ENCODE results near the gene ITPRIPL1.
A peak's percentile ranks its signal among the peaks of the same experiment; 100 is the strongest.
"Not testable (repeated sequence)": the region's sequence is repeated elsewhere in the genome, so short reads cannot be mapped to it uniquely, and the experiment has no call there.

Gene ITPRIPL1

GRCh38 chr2:96325041-96325883, at the start of gene ITPRIPL1:
ITPRIPL1 (plus strand) TSS chr2:96325317; CDS start chr2:96325840, 523 bp downstream.
- peak; percentile 62 for DNase-seq

GRCh38 chr2:96276787-96277499, 48.2 kb upstream of the ITPRIPL1 start:
- DNase-seq, result no peak

DNA sequence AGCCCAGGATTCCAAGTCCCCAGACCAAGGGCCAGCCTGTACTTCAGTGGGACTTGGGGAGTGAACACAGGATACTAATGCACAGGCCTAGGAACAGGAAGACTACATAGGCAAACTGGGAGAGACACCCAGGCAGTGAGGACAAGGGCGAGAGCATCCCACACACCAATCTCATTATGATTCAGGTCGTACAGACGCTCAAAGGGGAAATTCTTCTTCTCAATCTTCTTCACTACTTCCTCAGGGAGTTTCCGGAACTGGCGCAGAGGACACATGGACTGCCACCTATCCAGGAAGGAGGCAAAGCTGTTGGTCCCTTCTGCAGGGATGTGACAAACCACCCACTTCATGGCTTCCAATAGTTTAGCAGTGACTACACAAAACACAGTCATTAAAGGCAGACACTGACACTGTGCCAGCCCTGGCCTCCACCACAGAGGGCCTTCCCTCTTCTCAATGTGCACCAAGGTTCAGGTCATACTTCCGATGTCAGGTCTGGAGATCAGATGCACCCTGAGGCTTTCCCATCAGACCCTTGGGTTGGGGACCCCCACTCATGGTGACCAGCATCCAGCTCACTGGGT, 37.8 kb upstream of the ITPRIPL1 start:
- DNase-seq, result no peak

DNA sequence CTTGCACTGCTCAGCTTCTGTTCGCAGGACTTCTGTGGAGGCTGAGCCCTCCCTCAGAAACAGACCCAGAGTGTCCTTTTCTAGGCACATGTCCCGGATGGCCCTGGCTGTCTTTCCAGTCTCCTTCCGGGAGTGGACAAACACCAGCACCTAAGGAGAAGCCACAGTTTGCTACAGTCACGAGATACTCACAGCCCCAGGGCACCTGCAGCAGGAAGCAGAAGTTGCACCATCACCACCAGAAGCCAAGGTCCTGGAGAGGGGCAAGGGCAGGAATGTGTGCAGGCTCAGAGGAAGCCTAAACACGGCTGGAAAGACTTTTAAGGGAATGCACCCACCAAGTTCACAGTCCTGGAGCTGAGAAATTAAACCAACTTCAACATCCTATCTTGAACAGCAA, 33.4 kb upstream of the ITPRIPL1 start:
- no peak for DNase-seq

DNA sequence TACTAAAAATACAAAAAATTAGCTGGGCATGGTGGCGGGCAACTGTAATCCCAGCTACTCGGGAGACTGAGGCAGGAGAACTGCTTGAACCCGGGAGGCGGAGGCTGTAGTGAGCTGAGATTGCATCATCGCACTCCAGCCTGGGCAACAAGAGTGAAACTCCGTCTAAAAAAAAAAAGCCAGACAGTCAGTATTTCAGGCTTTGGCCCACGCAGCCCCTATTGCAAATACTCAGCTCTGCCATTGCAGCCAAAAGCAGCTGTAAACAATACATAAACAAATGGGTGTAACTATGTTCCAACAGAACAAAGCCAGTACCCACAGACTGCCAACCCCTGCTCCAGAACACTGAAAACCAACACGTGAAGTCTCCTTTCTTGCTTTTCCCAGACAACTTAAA, 30.8 kb upstream of the ITPRIPL1 start:
- DNase-seq, result not testable (repeated sequence)

DNA sequence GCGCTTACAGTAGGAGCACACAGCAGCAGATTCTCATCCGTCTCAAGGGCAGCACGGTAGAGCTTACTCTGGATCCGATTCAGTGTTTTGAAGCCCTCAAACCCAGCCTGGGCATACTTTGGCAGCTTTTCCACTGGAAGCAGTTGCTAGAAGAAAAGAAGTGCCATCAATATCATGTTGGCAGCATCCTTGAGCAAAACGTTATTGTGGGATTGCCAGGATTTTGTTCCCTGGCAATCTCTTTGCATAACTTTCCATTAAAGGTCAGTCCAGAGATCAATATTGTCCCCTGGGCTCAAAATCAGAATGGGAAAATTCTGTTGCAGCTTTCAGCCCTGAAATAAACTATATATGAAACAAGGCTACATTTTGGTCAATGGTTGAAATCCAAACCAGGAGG, 28.2 kb upstream of the ITPRIPL1 start:
- no peak for DNase-seq

DNA sequence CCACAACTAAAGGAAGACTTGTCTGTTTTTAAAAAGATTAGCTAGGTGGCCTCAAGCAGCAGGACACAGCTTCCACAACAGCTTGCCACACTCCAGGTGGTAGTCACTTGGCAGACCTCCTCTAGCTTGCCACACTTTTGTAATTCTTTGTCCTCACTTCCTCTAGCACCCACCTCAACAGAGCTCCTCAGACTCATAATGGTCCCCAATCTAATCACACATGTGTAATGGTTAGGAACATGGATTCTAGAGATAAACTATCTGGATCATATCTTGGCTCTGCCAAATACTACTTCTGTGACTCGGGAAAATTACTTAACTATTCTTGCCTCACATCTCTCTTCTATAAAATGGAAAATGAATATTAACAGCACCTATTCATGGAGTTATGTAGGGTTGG, 23.3 kb upstream of the ITPRIPL1 start:
- no peak for DNase-seq

DNA sequence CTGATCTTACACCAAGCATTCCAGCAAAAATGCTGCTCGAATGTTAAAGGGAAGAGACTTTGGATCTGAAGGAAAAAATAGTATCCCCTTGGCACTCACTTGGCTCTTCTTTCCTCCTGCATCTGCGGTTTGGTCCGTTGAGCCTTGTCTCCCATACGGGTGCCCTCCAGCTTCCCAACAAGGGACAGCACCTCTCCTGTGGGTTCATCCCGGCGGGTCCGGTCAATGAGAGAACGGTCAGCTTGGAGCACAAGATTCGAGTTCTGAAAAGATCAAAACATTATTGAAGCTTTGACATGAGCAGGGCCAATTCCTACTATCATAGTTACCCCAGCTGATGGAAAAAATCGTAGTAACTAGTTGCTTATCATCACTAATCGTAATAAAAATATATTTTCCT, 20.5 kb upstream of the ITPRIPL1 start:
- DNase-seq, result no peak

GRCh38 chr2:96305091-96305978, 19.8 kb upstream of the ITPRIPL1 start, which contains the start of gene SNRNP200:
SNRNP200 (minus strand) TSS chr2:96305546; CDS start chr2:96305437, 109 bp downstream.
- peak; percentile 96 for DNase-seq

GRCh38 chr2:96305979-96306308, 19.2 kb upstream of the ITPRIPL1 start:
- DNase-seq, result no peak

DNA sequence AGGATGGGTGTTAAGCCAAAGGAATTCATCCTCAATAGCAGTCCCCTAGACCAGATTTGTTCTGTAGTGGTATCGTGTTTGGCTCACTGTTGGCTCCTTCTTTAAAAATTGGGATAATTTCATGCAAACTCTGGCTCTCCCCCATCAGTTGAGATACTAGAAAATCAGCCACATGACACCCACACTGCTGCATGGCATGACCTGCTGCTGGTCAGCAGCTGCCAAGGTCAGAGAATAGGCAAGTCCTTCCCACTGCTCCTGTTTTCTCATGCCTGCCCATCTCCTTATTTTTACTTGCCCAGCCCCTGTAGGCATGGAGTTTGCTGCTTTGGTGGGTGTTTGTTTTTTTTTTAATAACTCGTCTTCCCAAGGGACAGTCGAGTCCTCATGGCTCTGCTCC, 18.7 kb upstream of the ITPRIPL1 start:
- no peak for DNase-seq

DNA sequence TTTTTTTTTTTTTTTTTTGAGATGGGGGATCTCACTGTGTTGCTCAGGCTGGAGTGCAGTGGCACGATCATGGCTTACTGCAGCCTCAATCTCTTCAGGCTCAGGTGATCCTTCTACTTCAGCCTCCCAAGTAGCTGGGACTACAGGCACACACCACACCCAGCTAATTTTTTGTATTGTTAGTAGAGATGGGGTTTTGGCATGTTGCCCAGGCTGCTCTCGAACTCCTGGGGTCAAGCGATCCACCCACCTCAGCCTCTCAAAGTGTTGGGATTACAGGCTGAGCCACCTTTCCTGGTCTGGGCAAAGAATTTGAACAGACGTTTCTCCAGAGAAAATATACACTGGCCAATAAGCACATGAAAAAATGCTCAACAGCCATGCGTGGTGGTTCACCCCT, 16.9 kb upstream of the ITPRIPL1 start:
- DNase-seq, result no peak

DNA sequence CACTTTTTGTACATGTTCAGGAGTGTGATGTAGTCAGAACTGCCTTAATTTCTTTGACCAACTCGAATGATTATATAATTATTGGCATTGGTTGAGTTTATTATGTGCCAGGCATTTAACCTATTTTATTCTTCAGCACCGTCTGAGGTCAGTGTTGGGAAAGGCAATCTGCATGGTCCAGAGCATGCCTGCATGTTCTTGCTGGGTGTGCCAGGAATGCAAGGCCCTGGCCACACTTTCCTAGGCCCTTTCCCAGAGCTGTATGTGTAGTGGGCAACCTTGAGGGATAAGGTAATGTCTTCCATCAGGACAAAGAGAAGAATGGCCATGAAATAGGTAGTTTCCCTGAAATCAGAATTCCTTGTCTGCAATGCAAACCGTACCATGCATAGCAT, 10.1 kb upstream of the ITPRIPL1 start:
- DNase-seq, result no peak

GRCh38 chr2:96315400-96316071, 9.6 kb upstream of the ITPRIPL1 start:
- DNase-seq, result peak; percentile 64

GRCh38 chr2:96316999-96317398, 8.1 kb upstream of the ITPRIPL1 start:
- DNase-seq, result no peak

DNA sequence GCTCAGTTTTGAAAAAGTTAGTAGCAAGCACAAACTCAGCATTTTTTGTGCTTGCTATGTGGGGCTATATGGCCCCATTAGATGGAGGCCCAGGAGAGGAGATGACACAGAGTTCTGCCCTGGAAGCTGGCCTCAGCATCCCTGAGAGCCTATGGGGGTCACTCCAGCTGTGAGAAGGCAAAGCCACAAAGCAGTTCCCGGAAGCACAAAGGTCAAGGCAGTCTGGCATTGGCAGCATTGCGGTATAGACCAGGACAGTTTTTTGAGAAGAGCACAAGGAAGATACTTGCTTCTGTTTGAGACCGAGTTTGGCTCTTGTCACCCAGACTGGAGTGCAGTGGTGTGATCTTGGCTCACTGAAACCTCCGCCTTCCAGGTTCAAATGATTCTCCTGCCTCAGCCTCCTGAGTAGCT, 7.5 kb upstream of the ITPRIPL1 start:
- no peak for DNase-seq

- DNase-seq, result no peak
Observed at GRCh38 chr2:96318723-96319122, 6.4 kb upstream of the ITPRIPL1 start.

DNA sequence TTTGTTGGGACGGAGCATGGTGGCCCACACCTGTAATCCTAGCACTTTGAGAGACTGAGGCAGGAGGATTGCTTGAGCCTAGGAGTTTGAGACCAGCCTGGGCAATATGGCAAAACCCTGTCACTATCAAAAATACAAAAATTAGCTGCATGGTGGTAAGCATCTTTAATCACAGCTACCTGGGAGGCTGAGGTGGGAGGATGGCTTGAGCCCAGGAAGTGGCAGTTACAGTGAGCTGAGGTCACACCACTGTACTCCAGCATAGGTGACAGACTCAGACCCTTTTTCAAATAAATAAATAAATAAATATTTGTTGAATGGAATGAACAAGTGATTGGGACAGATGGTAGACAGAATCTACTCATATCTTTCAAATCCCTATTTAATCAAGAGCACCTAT, 5.7 kb upstream of the ITPRIPL1 start:
- no peak for DNase-seq

GRCh38 chr2:96320326-96320725, 4.8 kb upstream of the ITPRIPL1 start:
- DNase-seq, result no peak

GRCh38 chr2:96320728-96321622, 4.1 kb upstream of the ITPRIPL1 start:
- DNase-seq, result peak; percentile 68

DNA sequence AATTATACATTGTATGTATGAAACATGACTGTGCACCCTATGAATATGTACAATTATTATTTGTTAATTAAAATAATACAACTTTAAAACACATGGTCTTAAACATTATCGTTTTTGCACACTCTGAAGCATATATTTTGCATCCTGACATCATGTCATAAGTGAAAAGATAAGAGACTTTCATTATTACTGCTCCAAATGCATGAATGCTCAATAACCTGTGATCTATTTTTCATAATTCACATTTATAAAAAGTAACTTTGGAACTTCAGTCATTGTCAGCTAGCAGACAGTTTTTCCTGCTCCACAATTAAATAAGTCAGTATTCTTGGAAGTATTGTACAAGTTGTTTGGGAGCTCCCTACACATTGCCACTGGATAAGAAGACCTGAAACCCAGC, 1.3 kb upstream of the ITPRIPL1 start:
- DNase-seq, result no peak

All from activated CD4-positive, alpha-beta T cell treated with anti-CD3 and anti-CD28 coated beads, Interleukin-10, Interleukin-2, amounts not matched to agents 100 ng/mL and 50 ng/mL, durations not matched to agents 16 hours and 8 hours (primary cell).